Stimulated activated CD8-positive, alpha-beta memory T cell treated with anti-CD3 and anti-CD28 coated beads, Interleukin-2, amount 100 ng/mL, for 1 hour (primary cell): ENCODE results near the gene TGM3.

Source experiments
- DNase-seq, 2 donors: peaks; one replicate each; pipeline ENCODE4 v3.0.0-alpha.2; 2020; ENCODE audit warnings: low read depth in 2 of 2

TGM3 gene

GRCh38 chr20:2307136-2307535 is 11.3 kb downstream of the TGM3 start:
- DNase-seq, result no peak

DNA sequence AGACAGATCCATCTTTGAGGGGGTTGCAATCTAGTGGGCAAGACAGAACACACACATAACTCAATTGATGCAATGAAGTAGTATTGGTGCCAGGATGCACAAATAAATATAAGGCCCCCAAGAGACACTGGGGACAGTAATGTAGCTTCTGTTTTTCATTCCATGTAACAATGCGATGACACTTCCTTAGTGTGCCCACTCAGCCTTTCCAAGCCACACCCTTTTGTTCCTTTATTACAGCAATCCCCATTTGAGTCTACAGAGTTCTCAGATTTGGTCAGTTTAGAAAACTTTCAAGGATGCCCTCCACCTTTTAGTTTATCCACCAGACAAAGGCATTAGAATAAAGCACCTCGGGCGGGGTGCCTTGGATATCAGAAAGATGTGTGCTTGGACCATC is 15.5 kb downstream of the TGM3 start:
- no peak for DNase-seq

GRCh38 chr20:2312876-2313275 is 17.1 kb downstream of the TGM3 start:
- no peak for DNase-seq

GRCh38 chr20:2313316-2313715 is 17.5 kb downstream of the TGM3 start:
- no peak for DNase-seq

DNA sequence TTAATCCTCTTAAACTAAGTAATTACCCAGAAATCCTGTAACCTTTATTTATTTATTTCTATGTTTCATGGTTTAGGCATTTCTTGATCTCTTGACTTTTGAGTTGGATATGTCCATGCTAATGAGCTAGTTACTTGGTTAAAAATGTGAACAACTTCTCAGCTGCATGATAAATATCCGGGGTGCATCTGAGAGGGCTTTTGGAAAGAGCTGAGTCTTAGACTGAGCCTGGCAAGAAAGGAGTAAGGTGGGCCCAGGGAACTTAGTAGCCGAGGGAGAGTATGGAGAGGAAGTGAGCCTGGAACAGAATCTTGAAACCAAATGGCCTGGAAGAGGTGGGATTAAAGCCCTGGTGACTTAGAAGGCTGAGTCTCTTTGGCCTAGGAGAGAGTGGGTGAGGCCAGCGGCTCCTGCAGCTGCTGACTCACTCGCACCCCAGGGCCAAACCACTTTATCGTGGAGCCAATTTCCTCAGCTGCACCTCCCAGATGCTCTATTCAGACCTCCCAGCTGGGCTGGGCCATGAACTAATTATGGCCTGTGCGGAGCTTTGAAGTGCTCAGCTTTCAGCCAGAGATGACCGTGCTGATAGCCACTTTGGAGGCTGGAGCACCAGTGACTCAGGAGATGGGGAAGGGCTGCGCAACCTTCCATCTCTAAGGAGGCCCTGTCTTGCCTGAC is 19.1 kb downstream of the TGM3 start:
- DNase-seq, result no peak

GRCh38 chr20:2315440-2315778 is 19.6 kb downstream of the TGM3 start:
- DNase-seq, result no peak

DNA sequence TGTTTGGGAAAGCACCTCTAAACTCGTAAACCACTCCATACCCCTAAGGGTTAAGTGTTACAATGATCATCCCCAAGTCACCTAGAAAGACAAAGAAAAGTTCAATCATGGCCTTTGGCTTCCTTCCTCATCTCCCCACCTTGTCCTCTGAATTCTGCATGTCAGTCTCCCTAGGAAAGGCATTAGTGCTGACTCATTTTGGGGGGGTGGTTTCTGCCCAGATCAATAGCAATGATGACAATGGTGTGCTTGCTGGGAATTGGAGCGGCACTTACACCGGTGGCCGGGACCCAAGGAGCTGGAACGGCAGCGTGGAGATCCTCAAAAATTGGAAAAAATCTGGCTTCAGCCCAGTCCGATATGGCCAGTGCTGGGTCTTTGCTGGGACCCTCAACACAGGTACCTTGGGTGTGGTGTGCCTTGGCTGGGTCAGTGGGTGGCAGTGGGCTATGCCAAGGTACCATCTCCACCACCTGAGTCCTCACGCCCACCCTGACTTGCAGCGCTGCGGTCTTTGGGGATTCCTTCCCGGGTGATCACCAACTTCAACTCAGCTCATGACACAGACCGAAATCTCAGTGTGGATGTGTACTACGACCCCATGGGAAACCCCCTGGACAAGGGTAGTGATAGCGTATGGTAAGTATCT is 21.2 kb downstream of the TGM3 start:
- DNase-seq, result no peak

DNA sequence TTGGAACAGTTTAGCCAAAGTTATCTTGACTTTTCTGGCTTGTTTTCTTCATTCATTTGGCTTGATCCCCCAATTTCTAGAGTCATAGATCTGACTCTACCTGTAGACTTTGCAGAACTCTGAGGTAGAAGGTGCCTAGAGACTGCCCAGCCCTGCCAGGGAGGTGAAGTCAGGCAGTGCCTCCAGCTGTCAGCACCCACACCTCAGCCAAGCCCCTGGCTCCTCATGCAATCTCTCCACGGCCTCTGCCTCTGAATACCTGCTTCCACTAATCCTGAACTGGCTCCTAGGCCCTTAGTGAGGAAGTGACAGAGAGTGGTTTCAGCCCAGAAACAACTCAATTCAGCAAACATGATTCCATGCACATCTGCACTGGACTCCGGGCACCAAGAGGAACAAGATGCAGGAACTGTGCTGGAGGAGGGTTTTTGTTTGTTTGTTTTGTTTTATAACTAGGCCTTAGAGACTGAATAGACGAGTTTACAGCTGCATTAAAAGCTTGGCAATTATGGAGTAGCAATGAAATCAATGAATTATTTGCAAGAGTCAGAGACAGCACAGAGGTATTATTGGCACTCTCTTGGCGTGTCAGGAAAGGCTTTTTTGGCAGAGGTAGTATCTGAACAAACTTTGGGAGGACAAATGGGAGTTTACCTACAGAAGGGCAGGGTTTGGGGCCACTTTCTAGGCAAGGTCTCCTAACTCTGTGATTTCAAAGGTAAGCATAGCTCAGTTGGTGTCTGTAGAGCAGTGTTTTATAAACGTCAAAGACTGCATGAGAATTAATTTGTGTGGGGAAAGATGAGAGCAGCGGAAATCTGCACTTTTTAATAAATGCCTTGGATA is 25.2 kb downstream of the TGM3 start:
- no peak for DNase-seq

- no peak for DNase-seq
These were observed 27.2 kb downstream of the TGM3 start for GRCh38 chr20:2323051-2323450.

GRCh38 chr20:2326046-2326445 is 30.2 kb downstream of the TGM3 start:
- DNase-seq, result no peak

DNA sequence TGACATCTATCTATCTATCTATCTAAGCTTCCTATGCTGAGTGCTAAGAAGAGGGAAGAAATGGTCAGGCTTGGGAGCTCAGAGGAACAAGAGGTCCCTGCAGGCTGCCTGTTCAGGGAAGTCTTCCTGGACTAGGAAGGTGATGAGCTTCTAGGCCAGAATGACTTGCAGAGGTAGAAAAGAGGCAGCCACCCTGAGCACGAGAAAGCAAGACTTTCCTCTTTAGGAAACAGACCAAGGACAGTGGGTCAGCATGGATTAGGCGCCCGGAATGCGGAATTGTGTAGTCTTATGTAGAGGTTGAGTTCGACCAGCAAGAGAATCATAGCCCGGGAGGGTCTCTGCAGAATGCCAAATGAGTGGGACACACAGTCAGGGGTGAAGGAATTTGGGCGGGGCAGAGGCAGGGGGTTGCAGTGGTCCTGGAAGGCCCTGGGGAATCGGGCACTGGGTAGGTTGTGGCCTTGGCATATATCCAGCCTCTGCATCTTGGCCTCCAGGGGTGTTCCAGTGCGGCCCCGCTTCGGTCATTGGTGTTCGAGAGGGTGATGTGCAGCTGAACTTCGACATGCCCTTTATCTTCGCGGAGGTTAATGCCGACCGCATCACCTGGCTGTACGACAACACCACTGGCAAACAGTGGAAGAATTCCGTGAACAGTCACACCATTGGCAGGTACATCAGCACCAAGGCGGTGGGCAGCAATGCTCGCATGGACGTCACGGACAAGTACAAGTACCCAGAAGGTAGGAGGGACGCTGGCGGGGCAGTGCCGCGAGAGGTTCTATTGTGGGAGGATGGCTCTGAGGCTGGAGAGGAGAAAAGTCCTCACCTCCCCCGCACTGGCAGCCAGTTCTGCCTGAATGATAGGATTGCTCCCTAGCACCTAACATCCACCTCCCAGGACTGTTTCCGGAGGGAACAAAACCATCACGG is 32.1 kb downstream of the TGM3 start:
- no peak for DNase-seq

- no peak for DNase-seq
These were observed 33.5 kb downstream of the TGM3 start for GRCh38 chr20:2329286-2329685.

DNA sequence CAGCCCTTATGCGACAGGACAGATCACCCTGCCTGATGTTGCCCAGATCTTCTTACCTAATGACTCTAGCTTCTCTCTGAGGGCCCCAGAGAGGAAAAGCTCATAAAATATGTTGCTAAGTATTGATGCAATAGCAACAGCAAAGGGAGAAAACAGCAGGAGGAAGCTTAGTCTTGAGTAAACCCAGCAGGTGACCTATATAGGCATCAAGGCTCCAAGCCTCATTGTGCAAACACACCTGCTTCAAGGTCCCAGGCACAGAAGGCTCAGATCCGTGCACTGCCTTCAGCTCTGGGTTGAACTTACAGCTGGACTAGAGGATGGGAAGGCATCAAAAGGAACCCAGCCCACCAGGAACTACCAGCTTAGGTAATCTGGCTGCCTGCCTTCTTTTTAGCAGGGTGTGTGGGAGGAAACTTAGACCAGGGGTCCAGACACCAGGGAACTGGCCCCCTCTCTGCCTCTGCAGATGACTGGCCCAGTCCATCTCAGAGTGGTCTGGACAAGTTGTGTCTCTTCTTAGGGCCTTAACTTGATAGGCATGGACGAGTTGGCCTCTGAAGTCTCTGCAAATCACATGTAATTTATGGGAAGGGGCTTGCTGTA is 34.4 kb downstream of the TGM3 start:
- no peak for DNase-seq

GRCh38 chr20:2331106-2331505 is 35.3 kb downstream of the TGM3 start:
- DNase-seq, result no peak

GRCh38 chr20:2331901-2332565 is 36.2 kb downstream of the TGM3 start:
- DNase-seq, result no peak

- no peak for DNase-seq
These were observed 36.9 kb downstream of the TGM3 start for GRCh38 chr20:2332711-2333110.

DNA sequence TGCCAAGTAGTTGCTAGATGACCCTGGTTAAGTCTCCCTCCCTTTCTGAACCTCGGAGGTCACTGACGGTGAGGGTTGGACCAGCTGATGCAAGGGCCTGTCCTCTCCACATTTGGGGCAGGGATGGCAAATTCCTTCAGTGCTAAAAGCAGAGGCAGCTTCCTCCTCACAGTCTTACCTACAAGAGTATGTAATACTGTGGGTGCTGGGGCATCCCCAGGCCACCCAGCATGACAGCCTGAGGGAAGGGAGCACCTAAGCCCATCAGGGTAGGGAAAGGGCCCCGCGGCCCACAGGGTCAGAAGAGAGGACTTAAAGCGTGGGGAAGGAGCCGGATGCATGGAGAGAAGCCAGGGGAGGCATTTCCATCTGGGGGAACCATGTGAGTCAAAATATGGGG is 38.0 kb downstream of the TGM3 start:
- DNase-seq, result no peak

DNA sequence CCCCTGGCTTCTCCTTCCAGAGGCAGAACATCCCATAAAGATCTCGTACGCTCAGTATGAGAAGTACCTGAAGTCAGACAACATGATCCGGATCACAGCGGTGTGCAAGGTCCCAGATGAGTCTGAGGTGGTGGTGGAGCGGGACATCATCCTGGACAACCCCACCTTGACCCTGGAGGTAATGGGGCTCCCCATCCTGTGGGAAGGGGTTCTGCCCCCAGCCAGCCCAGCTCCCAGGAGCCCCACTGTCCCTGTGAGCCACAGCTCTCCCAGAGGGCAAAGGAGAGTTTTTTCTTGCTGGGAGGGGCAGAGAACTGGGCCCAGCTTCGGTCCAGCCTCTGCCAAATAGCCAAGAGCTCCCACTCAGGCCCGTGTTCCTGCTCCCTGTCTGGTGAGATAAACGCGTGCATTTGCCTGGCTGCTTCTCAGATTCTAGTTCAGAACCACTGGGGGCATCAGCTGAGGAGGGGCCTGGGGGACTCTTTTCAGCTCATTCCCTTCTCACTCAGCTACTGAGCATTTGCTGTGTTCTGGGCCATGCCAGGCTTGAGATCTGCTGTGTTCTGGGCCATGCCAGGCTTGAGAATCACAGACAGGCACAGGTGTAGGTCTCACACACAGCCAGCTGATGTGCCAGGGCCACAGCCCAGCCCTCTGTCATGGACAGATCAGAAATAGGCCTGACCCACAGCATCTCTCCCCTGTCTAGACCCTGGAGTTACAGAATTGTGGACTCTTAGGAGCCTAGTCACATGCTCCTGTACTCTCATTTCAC is 39.5 kb downstream of the TGM3 start:
- no peak for DNase-seq

DNA sequence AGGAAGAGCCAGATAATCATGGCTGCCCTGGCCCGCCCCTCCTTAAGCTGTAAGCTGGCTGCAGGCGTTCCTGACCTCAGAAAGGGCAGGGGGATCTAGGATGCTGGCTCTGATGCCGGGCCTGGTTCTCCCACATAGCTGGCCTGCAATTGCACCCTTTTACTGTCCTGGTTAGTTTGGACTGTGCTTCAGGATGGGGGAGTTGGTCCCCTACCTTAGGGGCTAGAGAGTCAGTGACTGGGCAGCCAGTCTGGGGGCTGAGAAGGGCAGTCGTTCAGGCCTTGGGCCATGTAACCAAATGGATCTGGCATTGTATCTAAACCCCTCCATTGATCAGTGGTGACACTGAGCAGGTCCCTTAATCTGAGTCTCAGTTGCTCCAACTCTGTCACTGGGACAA is 40.7 kb downstream of the TGM3 start:
- DNase-seq, result no peak

GRCh38 chr20:2337142-2337541 is 41.3 kb downstream of the TGM3 start:
- no peak for DNase-seq
